Left lung (tissue), 10 donors: ENCODE results near the gene KLRF1. TPM values are rescaled to one million over a fixed set of nuclear protein-coding genes. Genes with fewer than 3 reads are reported as not detected.

Experiments used
- ATAC-seq: fragments of 200-7000 bp; cut with Tn5 transposase; one replicate; pipeline ENCODE4 v1.9.1; 2020; ENCODE audit warnings: moderate library complexity
- DNase-seq, 4 donors: peaks; one replicate each; pipeline ENCODE4 v3.0.0-alpha.2; 2013 to 2020
- H3K27ac ChIP-seq, 2 donors: fragments of 200-600 bp; sonication (generic) in 1 of 2; one replicate each; pipeline versions ENCODE4 v1.5.0 to v1.8.0; 2020 to 2021
- H3K27me3 ChIP-seq, 2 donors: fragments of 200-600 bp; sonication (generic) in 1 of 2; one replicate each; pipeline versions ENCODE4 v1.5.0 to v1.8.0; 2020 to 2021
- H3K36me3 ChIP-seq, 2 donors: fragments of 200-600 bp; sonication (generic) in 1 of 2; one replicate each; pipeline versions ENCODE4 v1.5.0 to v1.8.0; 2020 to 2021
- H3K4me1 ChIP-seq, 2 donors: fragments of 200-600 bp; one replicate each; pipeline ENCODE4 v1.8.0; 2021
- H3K4me3 ChIP-seq, 2 donors: fragments of 200-600 bp; sonication (generic) in 1 of 2; one replicate each; pipeline versions ENCODE4 v1.5.0 to v1.8.0; 2020 to 2021; ENCODE audit warnings: mild to moderate bottlenecking in 1 of 2
- H3K9me3 ChIP-seq, 2 donors: fragments of 200-600 bp; sonication (generic) in 1 of 2; one replicate each; pipeline versions ENCODE4 v1.5.0 to v1.8.0; 2020 to 2021
- CTCF ChIP-seq, 2 donors: fragments of 200-600 bp; sonication (generic) in 1 of 2; IDR thresholded peaks; one replicate each; pipeline versions ENCODE4 v1.5.0 to v1.8.0; 2021; ENCODE audit warnings: antibody characterized with exemption in 2 of 2
- intact Hi-C, 2 donors: fragments of 100-400 bp; cut with DNase I; formaldehyde crosslinking; loops; one replicate each; pipeline versions ENCODE4 v1.11.2 to v1.14.2; 2022
- polyA plus RNA-seq, 6 donors: library from polyadenylated mRNA; unstranded; fragments of 120-200 nt; gene quantifications; one replicate each; pipeline ENCODE4 v1.2.1, GENCODE V29; 2013; ENCODE audit not compliant: insufficient read length in 6 of 6
- total RNA-seq, 2 donors: library from RNA; stranded (reverse); fragmentation: NEBNext Ultra II Directional; extraction: Animal tissue kit (Norgen Biotek cat#: 25700); gene quantifications; one replicate each; pipeline ENCODE4 v1.2.1, GENCODE V29; 2021
- donor health status: DM: no; HTN: yes; CAD: no.
- donor health status: DM: no; HTN: no; CAD: no.

The KLRF1 gene
- total and polyA plus RNA-seq, 8 donors: 0.59 to 2.2 (median 1.1) TPM

- Histone ChIP-seq H3K9me3 (no peaks in the 10 kb centered on the region), H3K4me3 (no peak overlapping the region), H3K4me1 (peaks cover 0 to 28% of the 10 kb centered on the region in 2 donors), H3K27ac (no peak overlapping the region), H3K27me3 (no peaks in the 10 kb centered on the region), H3K36me3 (no peaks in the 10 kb centered on the region)
- intact Hi-C loops: loop anchor here in 1 of 2 donors (5.0 kb wide), 1 partner anchor 40 kb away; no protein-coding TSS in a partner anchor
- peak in 1 of 4 donors; percentile 23 for DNase-seq
- no peak for ATAC-seq
- TF ChIP-seq CTCF (IDR thresholded peaks at IDR 0.05): no peak
Observed at GRCh38 chr12:9796971-9797370, 30.3 kb upstream of the KLRF1 start.

DNA sequence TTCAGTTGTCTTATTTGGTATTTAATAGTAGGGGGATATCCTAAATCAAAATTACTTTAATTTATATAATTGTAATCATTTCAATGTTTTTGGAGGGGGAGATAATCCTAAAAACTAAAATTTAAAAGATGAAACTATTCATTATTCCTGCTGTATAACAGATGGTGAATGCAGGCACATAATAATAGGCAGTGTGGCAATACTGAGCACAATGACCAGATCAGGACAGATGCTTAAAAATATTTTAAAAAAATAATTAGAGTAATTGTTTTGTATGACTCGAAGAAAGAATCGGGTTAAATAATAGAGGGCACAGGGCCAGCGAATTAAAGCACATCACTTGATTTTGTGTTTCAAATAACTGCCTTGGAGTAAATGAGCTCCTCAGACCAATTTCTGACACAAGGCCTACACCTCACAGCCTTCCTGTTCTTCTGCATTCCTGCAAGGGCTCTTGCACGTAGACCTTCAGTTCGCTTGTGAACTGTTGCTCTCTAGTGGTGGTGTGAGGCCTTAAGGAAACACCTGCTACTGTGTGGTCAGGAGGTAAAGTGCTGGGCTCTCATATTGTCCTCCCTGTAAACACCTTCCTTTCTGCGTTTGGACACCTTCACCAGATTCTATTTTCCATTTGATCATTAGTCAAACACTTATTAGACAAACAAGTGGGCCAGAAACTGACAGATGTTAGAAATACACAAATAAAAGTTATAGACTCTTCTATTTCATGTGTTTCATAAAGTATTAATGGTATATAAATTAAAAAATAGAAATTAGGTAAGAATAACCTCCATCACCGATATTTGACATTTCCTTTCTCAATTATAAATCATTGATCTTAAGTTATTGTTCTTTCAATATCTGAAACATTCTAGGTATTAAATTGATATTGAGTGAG is 29.3 kb upstream of the KLRF1 start:
- no peak overlapping the region for H3K27ac ChIP-seq
- peaks cover 0 to 28% of the 10 kb centered on the region in 2 donors for H3K4me1 ChIP-seq
- intact Hi-C loops: loop anchor here in 1 of 2 donors (5.0 kb wide), 1 partner anchor 41 kb away; no protein-coding TSS in a partner anchor
- H3K27me3 ChIP-seq: no peaks in the 10 kb centered on the region
- peak in 3 of 4 donors; percentile 42 to 85 (median 52) for DNase-seq
- TF ChIP-seq CTCF (IDR thresholded peaks at IDR 0.05): peak in 1 of 2 donors; percentile 45
- H3K4me3 ChIP-seq: no peak overlapping the region
- no peaks in the 10 kb centered on the region for H3K9me3 ChIP-seq
- ATAC-seq: peak; percentile 100
- H3K36me3 ChIP-seq: no peaks in the 10 kb centered on the region

DNA sequence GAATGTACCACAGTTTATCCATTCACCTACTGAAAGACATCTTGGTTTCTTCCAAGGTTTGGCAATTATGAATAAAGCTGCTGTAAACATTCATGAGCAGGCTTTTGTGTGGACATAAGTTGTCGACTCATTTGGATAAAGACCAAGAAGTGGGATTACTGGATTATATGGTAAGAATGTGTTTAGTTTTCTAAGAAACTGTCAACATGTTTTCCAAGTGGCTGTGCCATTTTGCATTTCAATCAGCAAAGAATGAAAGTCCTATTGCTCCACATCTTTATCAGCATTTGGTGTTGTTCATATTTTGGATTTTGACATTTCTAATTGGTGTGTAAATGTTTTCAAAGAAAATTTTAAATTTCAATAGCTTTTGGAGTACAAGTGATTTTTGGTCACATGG is 27.3 kb upstream of the KLRF1 start:
- H3K4me3 ChIP-seq: no peak overlapping the region
- H3K9me3 ChIP-seq: no peaks in the 10 kb centered on the region
- H3K27ac ChIP-seq: no peak overlapping the region
- no peaks in the 10 kb centered on the region for H3K36me3 ChIP-seq
- intact Hi-C loops: loop anchor here in 1 of 2 donors (5.0 kb wide), 1 partner anchor 43 kb away; no protein-coding TSS in a partner anchor
- H3K4me1 ChIP-seq: peaks cover 0 to 15% of the 10 kb centered on the region in 2 donors
- DNase-seq: no peak
- H3K27me3 ChIP-seq: no peaks in the 10 kb centered on the region
- ATAC-seq: no peak
- TF ChIP-seq CTCF (IDR thresholded peaks at IDR 0.05): no peak

GRCh38 chr12:9805883-9806282 is 21.4 kb upstream of the KLRF1 start:
- Histone ChIP-seq H3K4me3 (no peak overlapping the region), H3K9me3 (no peaks in the 10 kb centered on the region), H3K27me3 (no peaks in the 10 kb centered on the region), H3K27ac (no peak overlapping the region), H3K36me3 (no peaks in the 10 kb centered on the region), H3K4me1 (peaks cover 0 to 10% of the 10 kb centered on the region in 2 donors)
- DNase-seq (no peak), ATAC-seq (no peak)
- no peak for TF ChIP-seq CTCF (IDR thresholded peaks at IDR 0.05)
- intact Hi-C loops: no loop called here

DNA sequence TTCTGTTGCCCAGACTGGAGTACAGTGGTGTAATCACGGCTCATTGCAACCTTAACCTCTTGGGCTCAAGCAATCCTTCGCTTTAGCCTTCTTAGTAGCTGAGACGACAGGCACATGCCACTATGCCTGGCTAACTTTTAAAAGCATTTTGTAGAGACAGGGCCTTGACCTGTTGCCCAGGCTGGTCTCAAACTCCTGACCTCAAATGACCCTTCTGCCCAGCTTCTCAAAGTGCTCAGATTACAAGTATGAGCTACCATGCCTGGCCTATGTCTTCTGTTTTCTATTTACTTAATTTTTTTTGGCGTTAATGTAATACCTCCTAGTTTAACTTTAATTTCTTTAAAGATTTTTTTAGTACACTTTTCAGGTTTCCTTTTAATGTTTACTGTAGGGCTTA is 20.6 kb upstream of the KLRF1 start:
- Histone ChIP-seq H3K36me3 (no peaks in the 10 kb centered on the region), H3K9me3 (no peaks in the 10 kb centered on the region), H3K4me3 (no peak overlapping the region), H3K27me3 (no peaks in the 10 kb centered on the region), H3K4me1 (peaks cover 0 to 18% of the 10 kb centered on the region in 2 donors), H3K27ac (no peak overlapping the region)
- intact Hi-C loops: no loop called here
- DNase-seq: no peak
- TF ChIP-seq CTCF (IDR thresholded peaks at IDR 0.05): no peak
- no peak for ATAC-seq
